ENCODE results near the gene RETNLB. TPM values are rescaled to one million over a fixed set of nuclear protein-coding genes. Genes with fewer than 3 reads are reported as not detected.

The RETNLB gene
- polyA plus RNA-seq, 5 donors: not detected

Other genes starting within 250 kb of the RETNLB start
- under 1 TPM; 0.29 to 0.51 (median 0.31) TPM for gene MYH15, start 246.8 kb downstream of the RETNLB start, polyA plus RNA-seq (ENCODE audit: insufficient read depth in 1 of 5, insufficient read length in 5 of 5, low replicate concordance in 1 of 5)
- 10 to 100 TPM in 4 of 5 donors, 1 to 10 TPM in 1; 9.6 to 31.8 (median 20.7) TPM for gene CIP2A, start 168.0 kb downstream of the RETNLB start, polyA plus RNA-seq (ENCODE audit: insufficient read depth in 1 of 5, insufficient read length in 5 of 5, low replicate concordance in 1 of 5)
- gene DZIP3, start 167.7 kb downstream of the RETNLB start, polyA plus RNA-seq (ENCODE audit: insufficient read depth in 1 of 5, insufficient read length in 5 of 5, low replicate concordance in 1 of 5): 10 to 100 TPM; 20.9 to 33.7 (median 33.2) TPM
- under 1 TPM; 0.15 to 0.44 (median 0.25) TPM for gene TRAT1, start 65.4 kb upstream of the RETNLB start, polyA plus RNA-seq (ENCODE audit: insufficient read depth in 1 of 5, insufficient read length in 5 of 5, low replicate concordance in 1 of 5)
- not detected for gene GUCA1C, start 196.5 kb upstream of the RETNLB start, polyA plus RNA-seq (ENCODE audit: insufficient read depth in 1 of 5, insufficient read length in 5 of 5, low replicate concordance in 1 of 5)